ENCODE data around the gene ITPRID1.

ITPRID1 gene

DNA sequence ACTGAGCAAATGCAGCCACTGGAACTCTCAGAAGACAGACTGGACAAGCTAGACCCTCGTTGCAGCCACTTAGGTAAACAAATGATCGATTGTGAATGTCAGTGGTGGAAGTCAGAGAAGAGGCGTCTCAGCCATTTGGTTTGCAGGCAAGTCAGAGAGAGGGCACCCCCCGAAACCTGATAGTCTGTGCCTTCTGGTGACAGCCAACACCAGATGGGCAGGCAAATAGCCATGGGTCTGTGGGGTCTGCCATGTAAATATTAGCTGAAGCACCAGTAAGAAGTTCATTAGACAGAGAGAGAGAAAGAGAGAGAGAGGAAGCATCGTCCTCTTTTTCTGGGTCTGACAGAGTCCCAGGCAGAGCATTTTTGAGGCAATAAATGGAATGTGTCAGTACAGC lies 178.6 kb downstream of the ITPRID1 start:
- Mint-ChIP-seq H3K27me3 (peaks cover 3% of the 10 kb centered on the region), H3K4me1 (no peaks in the 10 kb centered on the region), H3K4me3 (no peak overlapping the region), H3K27ac (no peak overlapping the region), H3K36me3 (no peaks in the 10 kb centered on the region), H3K9me3 (no peaks in the 10 kb centered on the region)

DNA sequence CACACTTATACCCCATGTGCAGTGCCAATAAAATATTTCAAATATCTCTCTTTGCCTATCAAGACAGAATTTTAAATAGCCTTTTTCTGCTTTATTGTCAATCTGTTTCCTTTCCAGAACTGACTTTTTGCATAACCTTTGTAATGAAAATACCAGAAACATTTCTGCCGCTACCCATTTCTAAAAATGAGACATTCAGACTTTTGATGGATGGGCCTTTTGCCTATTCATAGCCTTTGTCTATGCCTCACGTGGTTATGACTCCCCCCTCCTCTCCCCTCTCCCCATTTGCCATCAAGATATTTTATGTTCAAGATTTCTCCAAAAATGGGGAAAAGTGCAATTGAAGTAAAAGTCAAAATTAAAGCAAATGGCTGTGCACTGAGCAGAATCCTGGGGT lies 179.0 kb downstream of the ITPRID1 start:
- Mint-ChIP-seq H3K4me3 (no peak overlapping the region), H3K36me3 (no peaks in the 10 kb centered on the region), H3K9me3 (no peaks in the 10 kb centered on the region), H3K4me1 (no peaks in the 10 kb centered on the region), H3K27ac (no peak overlapping the region), H3K27me3 (peaks cover 3% of the 10 kb centered on the region)

DNA sequence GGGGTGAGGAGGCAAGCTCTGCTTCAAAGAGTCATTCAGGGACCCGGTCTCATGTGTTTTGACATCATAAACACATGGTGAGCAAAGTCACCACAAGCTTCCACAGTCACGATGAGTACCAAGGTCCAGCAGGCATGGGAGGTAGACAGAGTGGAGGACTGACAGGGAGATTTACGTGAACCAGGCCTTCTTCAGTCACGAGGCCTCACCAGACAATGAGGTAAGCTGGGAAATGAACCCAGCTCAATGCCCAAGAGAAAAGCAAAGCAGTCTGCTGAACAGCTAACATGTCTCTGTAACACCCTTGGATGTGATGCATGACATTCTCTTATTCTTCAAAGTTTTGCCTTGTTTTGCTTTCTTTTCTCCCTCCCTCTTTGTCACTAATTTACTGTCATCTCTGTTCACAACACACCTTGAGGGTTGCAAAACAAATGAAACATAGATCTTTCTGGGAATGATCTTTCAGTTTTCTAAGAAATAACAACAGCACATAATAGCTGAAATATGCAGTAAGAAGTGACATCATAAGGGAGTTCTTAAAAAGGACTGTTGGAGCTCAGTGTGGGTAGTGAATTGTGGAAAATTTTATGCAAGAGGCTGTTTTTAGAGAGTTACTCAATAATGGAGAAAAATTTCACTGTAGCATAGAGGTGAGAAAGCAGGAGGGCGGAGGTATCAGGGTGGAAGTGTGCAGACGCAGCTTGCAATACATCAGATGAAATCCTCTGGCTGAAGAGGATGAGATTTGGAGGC lies 182.1 kb downstream of the ITPRID1 start:
- no peaks in the 10 kb centered on the region for H3K36me3 Mint-ChIP-seq
- H3K27ac Mint-ChIP-seq = no peak overlapping the region
- no peaks in the 10 kb centered on the region for H3K4me1 Mint-ChIP-seq
- no peak overlapping the region for H3K4me3 Mint-ChIP-seq
- peaks cover 3% of the 10 kb centered on the region for H3K27me3 Mint-ChIP-seq
- H3K9me3 Mint-ChIP-seq = no peaks in the 10 kb centered on the region

DNA sequence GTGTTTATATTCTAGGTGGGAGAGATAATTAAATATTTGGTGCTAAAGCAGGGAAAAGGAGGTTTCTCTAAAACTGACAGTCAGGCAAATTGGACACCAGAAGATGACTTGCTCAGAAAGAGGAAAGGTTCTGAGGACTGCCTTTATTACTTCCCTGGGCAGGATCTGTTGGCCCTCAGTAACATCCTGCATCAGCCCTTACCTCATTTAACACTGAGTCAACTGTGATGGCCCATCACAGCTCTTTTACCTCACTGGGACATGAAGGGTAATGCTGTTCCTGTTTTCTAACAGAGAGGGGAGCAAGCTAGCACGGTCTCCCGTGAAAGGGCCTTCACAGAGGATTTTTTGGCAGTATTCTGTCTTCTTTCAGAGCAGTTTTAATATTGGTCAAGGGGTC lies 185.2 kb downstream of the ITPRID1 start:
- Mint-ChIP-seq H3K27me3 (peaks cover 3% of the 10 kb centered on the region), H3K9me3 (no peaks in the 10 kb centered on the region), H3K36me3 (no peaks in the 10 kb centered on the region), H3K27ac (no peak overlapping the region), H3K4me3 (no peak overlapping the region), H3K4me1 (no peaks in the 10 kb centered on the region)

DNA sequence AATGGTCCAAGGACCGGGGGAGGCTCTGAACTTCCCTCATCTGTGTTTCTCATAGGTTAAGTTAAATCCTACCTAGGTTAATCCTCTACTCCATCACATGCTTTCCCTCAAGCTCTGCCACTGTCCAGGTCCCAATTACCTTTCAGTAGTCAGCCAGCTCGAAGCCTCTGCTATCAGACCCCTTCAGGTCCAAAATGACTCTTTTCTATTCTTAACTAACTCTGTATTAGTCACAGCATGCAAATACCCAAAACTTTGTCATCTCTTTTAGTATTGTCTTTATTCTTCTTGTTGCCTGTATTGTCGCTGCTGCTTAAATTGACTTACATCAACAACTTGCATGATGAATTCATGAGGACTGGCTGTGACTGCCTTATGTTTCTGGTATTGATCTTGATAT lies 188.5 kb downstream of the ITPRID1 start:
- Mint-ChIP-seq H3K36me3 (no peaks in the 10 kb centered on the region), H3K27me3 (no peaks in the 10 kb centered on the region), H3K27ac (no peak overlapping the region), H3K4me3 (no peak overlapping the region), H3K9me3 (peaks cover 4% of the 10 kb centered on the region), H3K4me1 (no peaks in the 10 kb centered on the region)

DNA sequence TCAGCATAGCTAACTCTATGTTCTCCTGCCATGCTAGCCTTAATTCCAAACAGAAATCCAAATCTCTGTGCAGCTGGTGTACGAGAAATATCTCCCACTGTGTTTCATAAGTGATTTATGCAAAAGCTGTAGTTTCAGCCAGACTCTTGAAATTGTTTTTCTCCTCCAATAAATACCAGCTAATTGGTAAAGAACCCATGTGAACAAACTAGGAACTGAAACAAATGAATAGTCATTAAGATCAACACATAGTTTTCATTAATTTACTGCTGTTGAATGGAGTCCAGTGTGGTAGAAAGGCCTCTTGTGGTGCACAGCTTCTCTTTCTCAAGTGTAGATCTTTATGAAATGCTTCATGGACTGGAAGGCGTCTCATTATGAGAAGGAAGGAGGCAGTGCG lies 191.5 kb downstream of the ITPRID1 start:
- H3K9me3 Mint-ChIP-seq = peaks cover 4% of the 10 kb centered on the region
- no peak overlapping the region for H3K27ac Mint-ChIP-seq
- H3K4me3 Mint-ChIP-seq = no peak overlapping the region
- H3K27me3 Mint-ChIP-seq = no peaks in the 10 kb centered on the region
- H3K4me1 Mint-ChIP-seq = no peaks in the 10 kb centered on the region
- no peaks in the 10 kb centered on the region for H3K36me3 Mint-ChIP-seq

DNA sequence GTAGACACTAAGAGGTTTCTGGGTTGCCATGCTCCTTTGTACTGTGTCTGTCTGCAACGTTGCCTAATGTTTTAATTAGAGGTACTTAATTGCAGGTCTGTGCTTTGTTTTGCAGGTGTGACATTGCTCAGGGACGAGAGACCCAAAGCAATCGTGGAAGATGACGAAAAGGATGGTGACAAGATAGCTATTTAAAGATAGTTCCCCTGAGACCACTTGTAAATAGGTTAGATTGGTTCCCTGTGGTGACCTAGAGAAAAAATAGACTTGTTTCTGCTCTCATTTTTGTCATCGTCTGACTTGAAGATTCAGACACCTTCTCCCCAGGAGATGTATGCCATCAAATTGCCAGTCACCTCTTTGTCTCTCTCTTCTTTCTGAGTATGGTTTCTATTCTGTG lies 193.2 kb downstream of the ITPRID1 start:
- no peaks in the 10 kb centered on the region for H3K27me3 Mint-ChIP-seq
- no peaks in the 10 kb centered on the region for H3K4me1 Mint-ChIP-seq
- H3K9me3 Mint-ChIP-seq = peaks cover 4% of the 10 kb centered on the region
- no peak overlapping the region for H3K27ac Mint-ChIP-seq
- no peak overlapping the region for H3K4me3 Mint-ChIP-seq
- H3K36me3 Mint-ChIP-seq = no peaks in the 10 kb centered on the region
